ENCODE results near the gene CTDP1.

DNA sequence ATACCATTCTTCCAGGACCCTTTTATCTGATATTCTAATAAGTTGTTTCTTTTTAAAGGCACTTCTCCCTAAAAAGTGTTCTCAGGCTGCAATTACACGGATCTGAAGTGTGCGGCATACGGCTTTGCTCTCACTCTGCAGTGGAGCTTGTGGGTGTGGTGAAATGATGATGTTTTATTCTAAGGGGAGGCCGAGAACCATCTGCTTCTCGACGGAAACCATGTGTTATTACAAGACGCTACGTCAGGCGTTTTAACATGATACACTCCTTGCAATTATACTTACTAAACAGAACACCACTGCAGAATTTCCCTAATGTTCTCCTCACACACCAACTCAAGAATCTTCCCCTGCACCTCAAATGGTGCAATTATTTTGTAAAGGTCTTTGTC is 34.9 kb upstream of the CTDP1 start:
- TF ChIP-seq, protein P1, sequence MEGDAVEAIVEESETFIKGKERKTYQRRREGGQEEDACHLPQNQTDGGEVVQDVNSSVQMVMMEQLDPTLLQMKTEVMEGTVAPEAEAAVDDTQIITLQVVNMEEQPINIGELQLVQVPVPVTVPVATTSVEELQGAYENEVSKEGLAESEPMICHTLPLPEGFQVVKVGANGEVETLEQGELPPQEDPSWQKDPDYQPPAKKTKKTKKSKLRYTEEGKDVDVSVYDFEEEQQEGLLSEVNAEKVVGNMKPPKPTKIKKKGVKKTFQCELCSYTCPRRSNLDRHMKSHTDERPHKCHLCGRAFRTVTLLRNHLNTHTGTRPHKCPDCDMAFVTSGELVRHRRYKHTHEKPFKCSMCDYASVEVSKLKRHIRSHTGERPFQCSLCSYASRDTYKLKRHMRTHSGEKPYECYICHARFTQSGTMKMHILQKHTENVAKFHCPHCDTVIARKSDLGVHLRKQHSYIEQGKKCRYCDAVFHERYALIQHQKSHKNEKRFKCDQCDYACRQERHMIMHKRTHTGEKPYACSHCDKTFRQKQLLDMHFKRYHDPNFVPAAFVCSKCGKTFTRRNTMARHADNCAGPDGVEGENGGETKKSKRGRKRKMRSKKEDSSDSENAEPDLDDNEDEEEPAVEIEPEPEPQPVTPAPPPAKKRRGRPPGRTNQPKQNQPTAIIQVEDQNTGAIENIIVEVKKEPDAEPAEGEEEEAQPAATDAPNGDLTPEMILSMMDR (IDR thresholded peaks at IDR 0.05), result no peak
- TF ChIP-seq POLR2AphosphoS5 (IDR thresholded peaks at IDR 0.05), result no peak

All from gastroesophageal sphincter (tissue), 3 donors.